Activated naive CD8-positive, alpha-beta T cell treated with anti-CD3 and anti-CD28 coated beads, Interleukin-2, amount 10 ng/mL, durations not matched to agents 7 days and 5 days (primary cell): ENCODE measurements around the gene RNF224. TPM values are rescaled to one million over a fixed set of nuclear protein-coding genes. Genes with fewer than 3 reads are reported as not detected.

Experiments
- ATAC-seq: fragments of 150-1000 bp; cut with Tn5 transposase; one replicate; pipeline ENCODE4 v1.10.0; 2021; ENCODE audit warnings: low read depth, moderate library complexity
- POLR2A ChIA-PET: fragments of 350-600 bp; sonication (Branson Sonifier 250); formaldehyde crosslinking; loops from one replicate; lab custom pipeline; 2021; ENCODE audit warnings: antibody characterized with exemption; lab: Charles Lee
- DNase-seq: peaks from one replicate; pipeline ENCODE4 v3.0.0; 2021
- H3K27ac Mint-ChIP-seq: one replicate; pipeline ENCODE4 v1.8.0; 2022; ENCODE audit warnings: mild to moderate bottlenecking, mixed read lengths
- H3K27me3 Mint-ChIP-seq: one replicate; pipeline ENCODE4 v1.8.0; 2022; ENCODE audit warnings: mild to moderate bottlenecking, moderate library complexity, mixed read lengths
- H3K36me3 Mint-ChIP-seq: one replicate; pipeline ENCODE4 v1.8.0; 2021; ENCODE audit warnings: mild to moderate bottlenecking, mixed read lengths
- H3K4me1 Mint-ChIP-seq: one replicate; pipeline ENCODE4 v1.8.0; 2021; ENCODE audit warnings: mixed read lengths
- H3K4me3 Mint-ChIP-seq: one replicate; pipeline ENCODE4 v1.8.0; 2022; ENCODE audit warnings: mild to moderate bottlenecking, moderate library complexity, mixed read lengths
- H3K9me3 Mint-ChIP-seq: one replicate; pipeline ENCODE4 v1.8.0; 2021; ENCODE audit warnings: mixed read lengths
- total RNA-seq, 2 experiments: library from RNA; stranded (reverse); gene quantifications; one replicate each; pipeline ENCODE4 v1.2.3, GENCODE V29; 2021

RNF224 gene
- total RNA-seq, 2 experiments from 2014 or later, result not detected

DNA sequence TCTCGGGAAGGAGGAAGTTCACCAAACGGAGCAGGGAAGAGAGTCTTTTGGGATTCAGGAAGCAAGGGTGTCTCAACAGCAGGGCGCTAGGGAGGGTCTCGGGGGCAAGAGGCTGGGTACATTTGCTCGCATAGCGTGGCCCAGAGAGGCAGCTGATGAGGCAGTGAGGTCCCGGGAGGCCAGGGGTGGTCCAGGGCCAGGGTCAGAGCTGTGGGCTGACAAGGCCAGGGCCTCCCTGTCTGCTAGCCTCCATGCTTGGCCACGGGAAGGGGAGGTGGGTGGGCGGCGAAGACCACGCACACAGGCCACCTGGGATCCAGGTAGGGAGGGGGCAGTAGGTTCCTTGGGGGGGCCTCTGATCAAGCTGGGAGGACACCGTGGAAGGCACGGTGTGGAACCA lies 15.8 kb upstream of the RNF224 start:
- DNase-seq, result no peak
- no peaks in the 10 kb centered on the region for H3K27me3 Mint-ChIP-seq
- peaks cover 14% of the 10 kb centered on the region for H3K4me1 Mint-ChIP-seq
- peak overlapping the region; percentile 61 for H3K27ac Mint-ChIP-seq
- H3K36me3 Mint-ChIP-seq, result peaks cover 15% of the 10 kb centered on the region
- no peak for ATAC-seq
- H3K9me3 Mint-ChIP-seq, result no peaks in the 10 kb centered on the region
- no peak overlapping the region for H3K4me3 Mint-ChIP-seq
- POLR2A ChIA-PET, result interaction anchor here (1.5 kb wide), 1 partner anchor 11 kb away, joined by 6 read pairs; the partner anchor contains the start of gene TPRN

DNA sequence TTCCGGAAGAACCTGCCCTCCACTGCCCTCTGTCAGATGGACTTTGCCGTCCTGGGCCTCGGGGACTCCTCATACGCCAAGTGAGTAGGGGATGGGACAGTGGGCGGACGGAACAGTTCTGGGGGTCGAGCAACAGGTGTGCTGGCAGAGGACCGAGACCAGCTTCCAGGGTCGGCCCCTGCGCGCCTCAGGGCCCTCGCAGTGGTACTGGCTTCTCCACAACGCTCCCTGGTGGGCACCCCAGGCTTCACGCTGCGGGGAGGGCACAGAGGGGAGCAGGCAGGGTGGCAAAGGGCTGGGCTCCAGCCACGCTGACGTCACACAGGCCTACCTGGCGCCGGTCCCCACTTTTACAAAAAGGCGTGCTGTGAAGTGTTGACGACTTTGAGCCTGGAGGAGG lies 14.8 kb upstream of the RNF224 start:
- Mint-ChIP-seq H3K27me3 (no peaks in the 10 kb centered on the region), H3K4me1 (peaks cover 4% of the 10 kb centered on the region), H3K27ac (no peak overlapping the region), H3K4me3 (no peak overlapping the region), H3K9me3 (no peaks in the 10 kb centered on the region), H3K36me3 (peaks cover 5% of the 10 kb centered on the region)
- POLR2A ChIA-PET, result interaction anchor here (1.5 kb wide), 1 partner anchor 12 kb away, joined by 6 read pairs; the partner anchor contains the start of gene TPRN
- no peak for DNase-seq
- no peak for ATAC-seq

DNA sequence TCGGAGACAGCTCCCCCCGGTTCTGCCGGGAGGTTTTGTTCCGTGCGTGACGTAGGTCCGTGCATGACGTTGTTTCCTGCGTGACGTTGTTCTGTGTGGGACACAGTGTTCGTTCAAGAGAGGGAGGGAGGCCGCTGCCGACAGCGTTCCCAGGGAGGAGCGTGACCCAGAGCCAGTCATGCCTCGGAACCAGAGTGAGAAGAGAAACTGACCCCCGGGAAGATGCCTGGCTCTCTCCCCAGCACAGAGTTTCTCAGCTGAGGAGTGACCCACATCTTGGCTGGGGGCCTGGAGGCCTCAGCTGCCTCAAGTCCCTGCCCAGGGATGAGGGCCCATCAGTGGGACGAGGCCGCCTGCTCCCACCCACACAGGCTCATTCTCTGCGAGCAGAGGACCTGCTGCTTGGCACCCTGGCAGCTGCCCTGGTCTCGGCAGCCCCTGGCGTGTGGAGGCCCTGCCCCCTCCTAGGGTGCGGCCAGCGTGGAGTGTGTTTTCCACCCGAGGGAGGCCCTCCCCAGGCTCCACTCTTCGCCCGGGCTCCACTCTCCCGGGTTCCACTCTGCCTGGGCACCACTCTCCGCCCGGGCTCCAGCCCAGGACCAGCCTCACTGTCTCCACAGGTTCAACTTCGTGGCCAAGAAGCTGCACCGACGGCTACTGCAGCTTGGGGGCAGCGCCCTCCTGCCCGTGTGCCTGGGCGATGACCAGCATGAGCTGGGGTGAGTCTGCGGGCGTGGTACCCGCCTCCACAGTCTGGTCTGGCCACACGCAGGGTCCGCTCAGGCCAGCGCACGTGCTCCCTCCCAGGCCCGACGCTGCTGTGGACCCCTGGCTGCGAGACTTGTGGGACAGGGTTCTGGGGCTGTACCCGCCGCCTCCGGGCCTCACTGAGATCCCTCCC lies 13.9 kb upstream of the RNF224 start:
- Mint-ChIP-seq H3K36me3 (peaks cover 2% of the 10 kb centered on the region), H3K27me3 (no peaks in the 10 kb centered on the region), H3K4me3 (no peak overlapping the region), H3K9me3 (no peaks in the 10 kb centered on the region), H3K27ac (no peak overlapping the region), H3K4me1 (peaks cover 2% of the 10 kb centered on the region)
- POLR2A ChIA-PET, result interaction anchor here (1.3 kb wide), 1 partner anchor 9 kb away, joined by 5 read pairs; the partner anchor contains the start of gene RNF208
- ATAC-seq, result no peak
- DNase-seq, result no peak

DNA sequence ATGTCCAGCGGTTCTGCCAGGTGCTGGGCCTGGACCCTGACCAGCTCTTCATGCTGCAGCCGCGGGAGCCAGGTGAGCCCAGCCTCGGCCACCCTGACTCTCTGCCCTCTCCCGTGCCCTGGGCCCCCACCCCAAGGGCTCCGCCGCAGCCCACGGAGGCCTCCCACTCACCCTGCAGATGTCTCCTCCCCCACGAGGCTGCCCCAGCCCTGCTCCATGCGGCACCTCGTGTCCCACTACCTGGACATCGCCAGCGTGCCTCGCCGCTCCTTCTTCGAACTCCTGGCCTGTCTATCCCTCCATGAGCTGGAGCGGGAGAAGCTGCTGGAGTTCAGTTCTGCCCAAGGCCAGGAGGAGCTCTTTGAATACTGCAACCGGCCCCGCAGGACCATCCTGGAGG lies 12.7 kb upstream of the RNF224 start:
- ATAC-seq, result no peak
- H3K9me3 Mint-ChIP-seq, result no peaks in the 10 kb centered on the region
- POLR2A ChIA-PET, result interaction anchor here (1.3 kb wide), 1 partner anchor 8 kb away, joined by 5 read pairs; the partner anchor contains the start of gene RNF208
- no peak overlapping the region for H3K27ac Mint-ChIP-seq
- H3K36me3 Mint-ChIP-seq, result peaks cover 2% of the 10 kb centered on the region
- no peaks in the 10 kb centered on the region for H3K27me3 Mint-ChIP-seq
- no peaks in the 10 kb centered on the region for H3K4me1 Mint-ChIP-seq
- no peak for DNase-seq
- no peak overlapping the region for H3K4me3 Mint-ChIP-seq

DNA sequence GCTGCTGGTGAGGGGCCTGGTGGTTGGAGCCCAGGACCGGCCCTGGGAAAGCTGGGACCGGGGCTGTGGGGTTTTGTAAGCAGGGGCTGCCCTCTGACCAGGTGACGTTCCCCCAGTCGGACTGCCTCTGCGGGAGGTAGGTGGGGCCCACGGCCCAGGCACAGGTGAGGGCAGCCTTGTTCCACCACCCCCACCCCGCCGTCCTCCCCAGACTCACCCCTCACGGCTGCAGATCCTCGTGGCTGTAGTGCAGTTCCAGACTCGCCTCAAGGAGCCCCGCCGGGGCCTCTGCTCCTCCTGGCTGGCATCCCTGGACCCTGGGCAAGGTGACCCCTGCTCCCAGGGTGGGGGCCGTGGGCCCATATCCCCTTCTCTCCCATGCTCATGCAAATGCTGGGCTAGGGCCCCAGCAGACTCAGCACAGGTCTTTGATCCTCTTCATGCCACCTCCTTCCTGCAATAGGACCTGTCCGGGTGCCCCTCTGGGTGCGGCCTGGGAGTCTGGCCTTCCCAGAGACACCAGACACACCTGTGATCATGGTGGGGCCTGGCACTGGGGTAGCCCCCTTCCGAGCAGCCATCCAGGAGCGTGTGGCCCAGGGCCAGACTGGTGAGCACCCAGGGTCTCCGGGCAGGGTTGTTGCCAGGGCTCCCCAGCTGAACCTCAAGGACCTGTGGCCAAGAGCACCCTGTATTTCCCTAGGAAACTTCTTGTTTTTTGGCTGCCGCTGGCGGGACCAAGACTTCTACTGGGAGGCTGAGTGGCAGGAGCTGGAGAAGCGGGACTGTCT lies 11.9 kb upstream of the RNF224 start:
- Mint-ChIP-seq H3K4me1 (no peaks in the 10 kb centered on the region), H3K27me3 (no peaks in the 10 kb centered on the region), H3K27ac (no peak overlapping the region), H3K36me3 (no peaks in the 10 kb centered on the region), H3K9me3 (no peaks in the 10 kb centered on the region), H3K4me3 (no peak overlapping the region)
- DNase-seq, result no peak
- POLR2A ChIA-PET, result interaction anchor here (1.2 kb wide), 1 partner anchor 25 kb away, joined by 5 read pairs; the partner anchor contains the start of gene TUBB4B
- ATAC-seq, result no peak

DNA sequence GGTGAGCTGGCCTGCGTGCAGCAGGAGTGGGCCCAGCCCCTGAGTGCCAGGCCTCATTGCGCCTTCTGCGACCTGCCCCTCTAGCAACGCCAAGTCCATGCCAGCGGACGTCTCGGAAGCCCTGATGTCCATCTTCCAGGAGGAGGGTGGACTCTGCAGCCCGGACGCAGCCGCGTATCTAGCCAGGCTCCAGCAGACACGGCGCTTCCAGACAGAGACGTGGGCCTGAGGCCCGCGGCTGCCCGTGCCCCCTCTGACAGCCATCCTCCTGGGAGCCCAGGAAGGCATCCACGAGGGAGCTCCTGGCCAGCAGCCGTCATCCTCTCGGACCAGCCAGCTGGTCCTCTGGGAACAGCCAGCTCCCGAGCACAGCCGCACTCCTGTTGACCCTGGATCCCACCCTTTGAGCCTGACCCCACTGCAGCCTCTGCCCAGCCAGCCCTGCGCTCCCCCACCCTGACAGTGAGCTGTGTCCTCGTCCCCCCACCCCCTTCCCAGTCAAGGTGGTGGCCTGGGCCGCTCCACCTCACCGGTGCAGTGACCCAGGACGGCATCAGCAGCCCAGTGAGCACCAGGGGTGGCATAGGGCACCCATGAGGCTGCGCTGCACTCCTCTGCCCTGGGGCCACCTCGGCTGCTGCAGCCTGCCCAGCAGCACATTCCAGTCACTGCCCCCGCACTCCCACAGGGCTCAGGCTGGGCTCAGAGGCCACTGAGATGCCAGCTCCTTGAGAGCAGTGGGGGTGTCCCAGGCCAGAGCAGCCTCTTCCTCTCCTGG lies 10.9 kb upstream of the RNF224 start:
- H3K36me3 Mint-ChIP-seq, result no peaks in the 10 kb centered on the region
- H3K9me3 Mint-ChIP-seq, result no peaks in the 10 kb centered on the region
- no peaks in the 10 kb centered on the region for H3K27me3 Mint-ChIP-seq
- DNase-seq, result no peak
- POLR2A ChIA-PET, result interaction anchor here (0.6 to 1.3 kb wide), 3 partner anchors 11 to 28 kb away, joined by 3 to 5 read pairs (median 3); partner anchors contain the start of genes ANAPC2, NDOR1, SSNA1 and TMEM203
- H3K27ac Mint-ChIP-seq, result no peak overlapping the region
- H3K4me3 Mint-ChIP-seq, result no peak overlapping the region
- no peak for ATAC-seq
- no peaks in the 10 kb centered on the region for H3K4me1 Mint-ChIP-seq

DNA sequence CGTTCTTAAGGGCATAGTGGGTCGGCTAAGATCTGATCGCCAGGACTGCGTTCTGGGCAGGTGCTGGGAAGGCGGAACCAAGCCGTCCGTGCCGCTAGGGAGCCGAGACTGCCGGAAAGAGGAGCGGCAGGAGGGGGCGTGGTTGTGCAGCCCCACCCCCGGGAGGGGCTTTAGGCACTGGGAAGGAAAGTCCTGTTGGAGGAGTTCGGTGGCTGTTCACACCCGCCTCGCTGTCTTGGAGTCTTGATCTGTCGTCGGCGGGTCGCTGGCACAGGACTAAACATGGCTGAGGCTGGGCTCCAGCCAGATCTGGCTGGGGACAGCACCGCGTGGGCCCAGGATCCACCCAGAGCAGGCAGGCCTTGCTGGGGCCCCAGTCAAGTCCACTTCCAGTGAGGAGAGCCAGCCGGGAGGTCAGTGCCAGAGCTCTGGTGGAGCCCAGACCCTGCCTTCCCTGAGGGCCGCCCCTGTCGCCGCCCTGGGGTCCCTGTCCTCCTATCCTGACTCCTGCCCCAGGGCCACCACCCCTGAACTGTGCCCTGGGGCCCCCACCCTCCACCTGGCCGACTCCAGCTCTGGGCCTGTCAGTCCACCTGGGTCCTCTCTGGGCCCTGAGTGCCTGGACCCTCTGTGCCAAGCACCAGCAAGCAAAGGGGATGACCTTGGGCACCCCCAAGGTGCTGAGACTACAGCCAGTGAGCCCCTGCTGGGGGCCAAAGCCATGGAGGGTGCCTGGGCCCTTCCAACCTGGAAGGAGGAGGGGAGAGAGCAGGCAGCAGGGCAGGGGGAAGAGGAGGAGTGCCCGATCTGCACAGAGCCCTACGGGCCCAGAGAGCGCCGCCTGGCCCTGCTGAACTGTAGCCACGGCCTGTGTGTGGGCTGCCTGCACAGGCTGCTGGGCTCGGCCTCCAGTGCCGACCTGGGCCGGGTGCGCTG lies 9.8 kb upstream of the RNF224 start:
- Mint-ChIP-seq H3K4me3 (no peak overlapping the region), H3K4me1 (no peaks in the 10 kb centered on the region), H3K27me3 (no peaks in the 10 kb centered on the region), H3K36me3 (no peaks in the 10 kb centered on the region), H3K9me3 (no peaks in the 10 kb centered on the region), H3K27ac (no peak overlapping the region)
- ATAC-seq (no peak), DNase-seq (no peak)
- POLR2A ChIA-PET, result interaction anchor here (1.3 to 2.0 kb wide), 4 partner anchors 10 to 30 kb away, joined by 3 to 5 read pairs (median 4); partner anchors contain the start of genes ANAPC2, SSNA1 and TUBB4B

DNA sequence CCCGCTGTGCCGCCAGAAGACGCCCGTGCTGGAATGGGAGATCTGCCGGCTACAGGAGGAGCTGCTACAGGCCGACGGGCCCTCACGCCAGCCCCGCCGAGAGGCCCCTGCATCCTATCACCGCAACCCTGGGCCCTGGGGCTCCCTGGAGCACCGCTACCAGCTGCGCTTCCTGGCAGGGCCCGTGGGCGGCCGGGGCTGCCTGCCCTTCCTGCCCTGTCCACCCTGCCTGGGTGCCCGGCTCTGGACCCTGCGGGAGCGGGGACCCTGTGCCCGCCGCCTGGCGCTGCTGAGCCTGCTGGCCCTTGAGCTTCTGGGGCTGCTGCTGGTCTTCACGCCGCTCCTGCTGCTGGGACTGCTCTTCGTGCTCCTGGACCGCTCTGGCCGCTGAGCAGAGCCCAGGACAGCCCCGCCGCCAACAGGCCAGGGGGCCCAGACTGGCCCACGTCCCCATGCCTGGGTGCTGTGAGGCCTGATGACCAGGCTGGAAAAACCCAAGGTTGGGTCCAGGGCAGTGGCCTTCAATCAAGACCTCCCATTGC lies 9.0 kb upstream of the RNF224 start:
- POLR2A ChIA-PET, result interaction anchor here (1.4 to 2.0 kb wide), 3 partner anchors 11 to 23 kb away, joined by 4 to 5 read pairs (median 4); partner anchors contain the start of gene TUBB4B
- H3K27me3 Mint-ChIP-seq, result no peaks in the 10 kb centered on the region
- no peak for ATAC-seq

DNA sequence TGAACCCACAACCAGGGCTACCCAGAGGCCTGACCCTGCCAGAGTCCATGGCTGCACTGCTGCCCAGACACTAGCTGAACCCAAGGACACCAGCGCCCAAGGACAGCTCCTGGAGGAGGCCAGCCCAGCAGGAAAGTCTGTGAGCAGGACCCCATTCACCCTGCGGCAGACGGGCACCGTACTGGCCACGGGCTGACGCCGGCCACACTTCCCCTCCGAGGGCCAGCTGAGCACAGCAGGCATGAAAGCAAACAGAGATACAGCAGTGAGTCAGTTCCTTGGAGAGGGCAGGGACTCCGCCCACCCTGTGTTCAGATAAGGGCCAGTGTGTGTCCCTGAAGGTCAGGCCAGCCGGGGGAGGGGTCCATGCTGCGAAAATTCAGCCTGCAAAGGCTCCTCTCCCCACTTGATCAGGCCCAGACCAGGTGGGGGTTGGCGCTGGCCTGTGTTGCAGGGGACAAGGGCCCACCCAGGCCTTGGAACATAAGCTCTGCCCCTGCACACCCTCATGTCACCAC lies 8.5 kb upstream of the RNF224 start:
- peaks cover 2% of the 10 kb centered on the region for H3K4me1 Mint-ChIP-seq
- POLR2A ChIA-PET, result interaction anchor here (1.4 to 2.0 kb wide), 5 partner anchors 11 to 89 kb away, joined by 4 to 6 read pairs (median 4); partner anchors contain the start of genes ANAPC2, SSNA1 and TUBB4B
- H3K9me3 Mint-ChIP-seq, result no peaks in the 10 kb centered on the region
- H3K27ac Mint-ChIP-seq, result no peak overlapping the region
- H3K4me3 Mint-ChIP-seq, result no peak overlapping the region
- no peaks in the 10 kb centered on the region for H3K36me3 Mint-ChIP-seq
- no peaks in the 10 kb centered on the region for H3K27me3 Mint-ChIP-seq
- DNase-seq (no peak), ATAC-seq (no peak)

More for the DNA sequence above, 9.0 kb upstream of the RNF224 start:
- no peak overlapping the region for H3K4me3 Mint-ChIP-seq
- no peaks in the 10 kb centered on the region for H3K9me3 Mint-ChIP-seq
- H3K36me3 Mint-ChIP-seq, result no peaks in the 10 kb centered on the region
- peaks cover 2% of the 10 kb centered on the region for H3K4me1 Mint-ChIP-seq
- H3K27ac Mint-ChIP-seq, result no peak overlapping the region
- DNase-seq, result no peak

DNA sequence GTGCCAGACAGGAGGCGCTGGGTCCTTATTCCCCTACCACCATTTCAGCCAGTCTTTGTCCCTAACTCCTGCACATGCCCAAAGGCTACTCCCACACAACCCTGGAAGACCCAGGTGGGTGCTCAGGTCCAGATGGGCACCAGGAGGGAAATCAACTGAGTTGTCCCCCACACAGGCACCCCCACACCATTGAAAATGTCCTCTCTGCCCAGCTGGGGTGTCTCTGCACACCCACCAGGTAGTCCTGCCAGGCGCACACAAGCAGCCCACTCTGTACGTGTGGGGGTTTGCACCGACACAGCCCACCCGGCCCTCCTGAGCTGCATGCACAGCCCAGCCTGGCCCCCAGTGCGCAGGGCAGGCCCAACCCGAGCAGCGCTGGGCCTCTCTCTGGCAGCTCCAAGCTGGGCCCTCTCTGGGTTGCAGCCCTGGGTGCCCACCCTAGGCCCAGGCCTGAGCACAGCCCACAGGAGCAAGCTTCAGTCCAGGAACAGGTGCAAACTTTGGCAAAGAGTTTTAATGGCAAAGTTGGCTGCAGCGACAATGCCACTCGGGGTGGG lies 7.5 kb upstream of the RNF224 start:
- ATAC-seq (no peak), DNase-seq (no peak)
- Mint-ChIP-seq H3K27me3 (no peaks in the 10 kb centered on the region), H3K4me1 (peaks cover 4% of the 10 kb centered on the region), H3K27ac (no peak overlapping the region), H3K9me3 (no peaks in the 10 kb centered on the region), H3K4me3 (no peak overlapping the region), H3K36me3 (no peaks in the 10 kb centered on the region)
- POLR2A ChIA-PET, result interaction anchor here (0.5 to 2.0 kb wide), 6 partner anchors 19 to 152 kb away, joined by 3 to 7 read pairs (median 6); partner anchors contain the start of genes ANAPC2, SSNA1 and TPRN
